Measurements from ENCODE around the gene LEMD3.
"Not testable (repeated sequence)": the region's sequence is repeated elsewhere in the genome, so short reads cannot be mapped to it uniquely, and the experiment has no call there.

Gene LEMD3

GRCh38 chr12:65280306-65280705 lies 110.9 kb downstream of the LEMD3 start:
- DNase-seq, result no peak

GRCh38 chr12:65282840-65283239 lies 113.5 kb downstream of the LEMD3 start:
- no peak for DNase-seq

GRCh38 chr12:65285532-65285931 lies 116.1 kb downstream of the LEMD3 start:
- DNase-seq, result not testable (repeated sequence)

- no peak for DNase-seq
Observed at GRCh38 chr12:65287426-65287825, 118.0 kb downstream of the LEMD3 start.

GRCh38 chr12:65292241-65292640 lies 122.9 kb downstream of the LEMD3 start:
- DNase-seq, result no peak

- DNase-seq, result no peak
Observed at GRCh38 chr12:65293735-65294134, 124.4 kb downstream of the LEMD3 start.

- no peak for DNase-seq
Observed at GRCh38 chr12:65294641-65295262, 125.4 kb downstream of the LEMD3 start.

- no peak for DNase-seq
Observed at GRCh38 chr12:65296508-65297265, 127.3 kb downstream of the LEMD3 start.

Data from kidney glomerular epithelial cell (primary cell).